ENCODE data around the gene PDSS1.
"Not testable (repeated sequence)": the region's sequence is repeated elsewhere in the genome, so short reads cannot be mapped to it uniquely, and the experiment has no call there.

PDSS1 gene

GRCh38 chr10:26697163-26697921 is at the start of gene PDSS1:
Gene PDSS1 (plus strand): TSS chr10:26697701. CDS start chr10:26697712, 11 bp downstream.
- peak; percentile 66 for DNase-seq

- not testable (repeated sequence) for DNase-seq
Observed at GRCh38 chr10:26648245-26648636, 49.3 kb upstream of the PDSS1 start.

GRCh38 chr10:26650406-26650805 is 47.1 kb upstream of the PDSS1 start:
- DNase-seq = no peak

- not testable (repeated sequence) for DNase-seq
Observed at GRCh38 chr10:26651476-26651875, 46.0 kb upstream of the PDSS1 start.

- no peak for DNase-seq
Observed at GRCh38 chr10:26653004-26653403, 44.5 kb upstream of the PDSS1 start.

- no peak for DNase-seq
Observed at GRCh38 chr10:26655746-26656145, 41.8 kb upstream of the PDSS1 start.

- DNase-seq = no peak
Observed at GRCh38 chr10:26662864-26663263, 34.6 kb upstream of the PDSS1 start.

- DNase-seq = no peak
Observed at GRCh38 chr10:26665080-26666048, 32.1 kb upstream of the PDSS1 start.

GRCh38 chr10:26675873-26676257 is 21.6 kb upstream of the PDSS1 start:
- DNase-seq = no peak

- DNase-seq = no peak
Observed at GRCh38 chr10:26679588-26679987, 17.9 kb upstream of the PDSS1 start.

- DNase-seq = no peak
Observed at GRCh38 chr10:26681076-26681475, 16.4 kb upstream of the PDSS1 start.

GRCh38 chr10:26681971-26682370 is 15.5 kb upstream of the PDSS1 start:
- not testable (repeated sequence) for DNase-seq

- no peak for DNase-seq
Observed at GRCh38 chr10:26682931-26683330, 14.6 kb upstream of the PDSS1 start.

GRCh38 chr10:26684667-26685264 is 12.7 kb upstream of the PDSS1 start:
- DNase-seq = peak; percentile 29

GRCh38 chr10:26685441-26685840 is 12.1 kb upstream of the PDSS1 start:
- no peak for DNase-seq

GRCh38 chr10:26689399-26689798 is 8.1 kb upstream of the PDSS1 start:
- DNase-seq = no peak

GRCh38 chr10:26690731-26691475 is 6.6 kb upstream of the PDSS1 start:
- no peak for DNase-seq

- not testable (repeated sequence) for DNase-seq
Observed at GRCh38 chr10:26694536-26694935, 3.0 kb upstream of the PDSS1 start.

GRCh38 chr10:26696786-26697162 is 727 bp upstream of the PDSS1 start:
- DNase-seq = no peak

- DNase-seq = no peak
Observed at GRCh38 chr10:26697922-26698608, 564 bp downstream of the PDSS1 start.

- no peak for DNase-seq
Observed at GRCh38 chr10:26698909-26699308, 1.4 kb downstream of the PDSS1 start.

GRCh38 chr10:26699631-26700030 is 2.1 kb downstream of the PDSS1 start:
- DNase-seq = no peak
